GM12801 (cell line): ENCODE results near the gene JAG1.

Experiments used
- CTCF ChIP-seq: IDR thresholded peaks from one replicate; pipeline ENCODE4 v1.5.1; 2011; ENCODE audit warnings: control low read depth; ENCODE audit not compliant: insufficient read length; ENCODE audit errors: extremely low read depth

JAG1 gene

GRCh38 chr20:10643560-10643873 lies 30.3 kb downstream of the JAG1 start:
- TF ChIP-seq CTCF: no peak

- TF ChIP-seq CTCF: no peak
Observed at GRCh38 chr20:10642856-10643559, 30.8 kb downstream of the JAG1 start.

- no peak for TF ChIP-seq CTCF
Observed at GRCh38 chr20:10641893-10642292, 31.9 kb downstream of the JAG1 start.

GRCh38 chr20:10641467-10641866 lies 32.3 kb downstream of the JAG1 start:
- no peak for TF ChIP-seq CTCF

GRCh38 chr20:10640897-10641296 lies 32.9 kb downstream of the JAG1 start:
- no peak for TF ChIP-seq CTCF

DNA sequence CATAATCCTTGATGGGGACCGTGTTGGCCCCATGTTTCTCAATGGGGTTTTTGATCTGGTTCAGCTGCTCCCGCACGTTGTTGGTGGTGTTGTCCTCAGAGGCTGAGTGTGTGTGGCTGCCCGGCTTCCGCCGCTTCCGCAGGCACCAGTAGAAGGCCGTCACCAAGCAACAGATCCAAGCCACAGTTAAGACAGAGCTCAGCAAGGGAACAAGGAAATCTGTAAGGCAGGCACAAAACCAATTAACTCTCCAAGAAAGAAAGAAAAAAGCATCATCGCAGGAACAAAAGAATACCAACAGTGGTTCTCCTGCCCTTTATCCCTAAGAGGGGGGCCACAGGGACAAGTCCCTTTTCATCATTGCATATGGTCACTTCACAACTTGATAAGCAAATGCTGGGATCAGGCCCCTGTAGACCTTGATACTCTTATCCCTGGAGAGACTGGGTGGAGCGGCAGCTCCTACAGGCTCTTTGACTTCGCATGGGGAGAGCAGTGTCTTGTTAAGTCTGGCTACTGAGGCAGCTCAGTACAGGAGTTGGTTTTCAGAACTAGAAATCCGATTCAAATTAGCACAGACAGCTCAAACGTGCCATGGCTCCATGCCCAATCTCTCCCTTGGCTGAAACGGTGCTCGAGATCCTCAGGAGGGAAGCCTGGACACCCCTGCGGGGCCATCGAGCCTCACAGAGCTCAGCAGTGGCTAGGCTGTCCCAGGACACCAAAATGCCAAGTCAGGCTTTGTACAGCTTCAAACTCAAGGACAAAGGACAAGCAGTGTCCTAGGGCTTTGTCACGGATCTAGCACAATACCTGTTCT lies 33.9 kb downstream of the JAG1 start:
- TF ChIP-seq CTCF: no peak

- TF ChIP-seq CTCF: no peak
Observed at GRCh38 chr20:10639077-10639736, 34.6 kb downstream of the JAG1 start.
